Measurements from ENCODE around the gene MTHFD1L. TPM values are rescaled to one million over a fixed set of nuclear protein-coding genes. Genes with fewer than 3 reads are reported as not detected.

Gene MTHFD1L
- 54.3 and 57.9 TPM in 2 replicates for total RNA-seq

DNA sequence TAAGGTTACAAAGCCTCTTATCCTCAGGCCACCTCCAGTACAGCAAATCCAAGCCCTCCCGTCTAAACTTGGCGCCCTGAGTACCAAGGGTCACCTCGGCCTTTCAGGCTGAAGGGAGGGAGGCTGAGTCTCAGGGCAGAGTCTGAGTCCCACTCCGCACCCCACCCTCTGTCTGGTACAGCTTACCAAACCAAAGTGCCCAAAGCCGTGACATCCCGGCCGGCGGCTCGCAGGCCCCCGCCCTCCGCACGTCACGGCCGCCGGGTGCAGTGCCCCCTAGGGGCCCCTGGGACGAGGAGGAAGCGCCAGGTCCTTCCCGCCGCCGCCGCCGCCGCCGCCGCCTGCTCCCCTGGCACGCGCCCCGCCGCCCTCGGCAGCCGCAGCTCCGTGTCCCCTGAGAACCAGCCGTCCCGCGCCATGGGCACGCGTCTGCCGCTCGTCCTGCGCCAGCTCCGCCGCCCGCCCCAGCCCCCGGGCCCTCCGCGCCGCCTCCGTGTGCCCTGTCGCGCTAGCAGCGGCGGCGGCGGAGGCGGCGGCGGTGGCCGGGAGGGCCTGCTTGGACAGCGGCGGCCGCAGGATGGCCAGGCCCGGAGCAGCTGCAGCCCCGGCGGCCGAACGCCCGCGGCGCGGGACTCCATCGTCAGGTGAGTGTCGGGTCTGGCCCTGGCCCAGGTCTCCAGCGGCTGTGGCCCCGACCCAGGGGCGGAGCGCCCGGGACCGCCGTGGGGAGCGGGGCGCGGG, at the start of gene MTHFD1L:
Gene MTHFD1L, plus strand, starts transcription at position 297 of the 741 bp plus-strand sequence. Its CDS starts 121 bp downstream, at position 418.

